ENCODE measurements around the gene MBNL2. TPM values are rescaled to one million over a fixed set of nuclear protein-coding genes. Genes with fewer than 3 reads are reported as not detected.

MBNL2 gene
- total RNA-seq, 1 experiment from 2014 or later = 0.85 TPM

GRCh38 chr13:97390941-97391600 is 168.9 kb downstream of the MBNL2 start:
- Mint-ChIP-seq H3K4me3 (no peak overlapping the region), H3K27me3 (ENCODE audit: low read depth) (no peaks in the 10 kb centered on the region), H3K27ac (no peak overlapping the region), H3K36me3 (no peaks in the 10 kb centered on the region), H3K4me1 (no peaks in the 10 kb centered on the region), H3K9me3 (no peaks in the 10 kb centered on the region)
- TF ChIP-seq CTCF (IDR thresholded peaks at IDR 0.05) = no peak
- no peak for TF ChIP-seq HMGXB4 (CRISPR knock-in tag; IDR thresholded peaks at IDR 0.05)
- no peak for TF ChIP-seq NFATC4 (CRISPR knock-in tag; IDR thresholded peaks at IDR 0.05)
- no peak for TF ChIP-seq MLX (CRISPR knock-in tag; IDR thresholded peaks at IDR 0.05)
- no peak for TF ChIP-seq TP53 (CRISPR knock-in tag; IDR thresholded peaks at IDR 0.05)
- TF ChIP-seq RELA (CRISPR knock-in tag; IDR thresholded peaks at IDR 0.05; ENCODE audit: borderline replicate concordance) = no peak
- CTCF ChIA-PET = no interaction called here
- POLR2A ChIA-PET = no interaction called here
- DNase-seq (ENCODE audit: low spot score) (no peak), ATAC-seq (no peak)

GRCh38 chr13:97392020-97392419 is 169.9 kb downstream of the MBNL2 start:
- H3K27me3 Mint-ChIP-seq (ENCODE audit: low read depth) = no peaks in the 10 kb centered on the region
- no peak for ATAC-seq

More at GRCh38 chr13:97392020-97392419, 169.9 kb downstream of the MBNL2 start:
- POLR2A ChIA-PET = no interaction called here
- Mint-ChIP-seq H3K36me3 (no peaks in the 10 kb centered on the region), H3K4me1 (no peaks in the 10 kb centered on the region), H3K4me3 (no peak overlapping the region), H3K9me3 (no peaks in the 10 kb centered on the region), H3K27ac (no peak overlapping the region)
- TF ChIP-seq CTCF (IDR thresholded peaks at IDR 0.05) (no peak), ZMAT4 (CRISPR knock-in tag; IDR thresholded peaks at IDR 0.05) (no peak), CREM (CRISPR knock-in tag; IDR thresholded peaks at IDR 0.05) (no peak), E2F1 (CRISPR knock-in tag; IDR thresholded peaks at IDR 0.05) (no peak)
- DNase-seq (ENCODE audit: low spot score) = no peak
- CTCF ChIA-PET = no interaction called here
